Measurements from ENCODE around the gene MYO16.
"Not testable (repeated sequence)": the region's sequence is repeated elsewhere in the genome, so short reads cannot be mapped to it uniquely, and the experiment has no call there.

Gene MYO16

DNA sequence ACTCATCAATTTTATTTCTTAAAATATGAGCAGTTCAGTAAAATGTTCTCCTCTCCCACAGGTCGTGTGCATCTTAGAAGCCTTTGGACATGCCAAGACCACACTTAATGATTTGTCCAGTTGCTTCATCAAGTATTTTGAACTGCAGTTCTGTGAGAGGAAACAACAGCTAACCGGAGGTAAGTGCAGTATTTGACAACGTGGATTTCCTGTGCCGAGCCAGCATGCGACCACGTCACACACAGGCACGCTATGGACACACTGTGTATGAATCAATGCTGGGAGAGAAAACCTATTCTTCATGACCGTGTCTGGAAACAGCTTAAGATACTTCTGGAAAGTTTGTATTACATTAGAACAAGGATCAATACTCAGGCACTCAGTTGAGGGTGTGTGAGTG lies 268.5 kb downstream of the MYO16 start:
- peak overlapping the region; percentile 32 for H3K4me3 Mint-ChIP-seq

DNA sequence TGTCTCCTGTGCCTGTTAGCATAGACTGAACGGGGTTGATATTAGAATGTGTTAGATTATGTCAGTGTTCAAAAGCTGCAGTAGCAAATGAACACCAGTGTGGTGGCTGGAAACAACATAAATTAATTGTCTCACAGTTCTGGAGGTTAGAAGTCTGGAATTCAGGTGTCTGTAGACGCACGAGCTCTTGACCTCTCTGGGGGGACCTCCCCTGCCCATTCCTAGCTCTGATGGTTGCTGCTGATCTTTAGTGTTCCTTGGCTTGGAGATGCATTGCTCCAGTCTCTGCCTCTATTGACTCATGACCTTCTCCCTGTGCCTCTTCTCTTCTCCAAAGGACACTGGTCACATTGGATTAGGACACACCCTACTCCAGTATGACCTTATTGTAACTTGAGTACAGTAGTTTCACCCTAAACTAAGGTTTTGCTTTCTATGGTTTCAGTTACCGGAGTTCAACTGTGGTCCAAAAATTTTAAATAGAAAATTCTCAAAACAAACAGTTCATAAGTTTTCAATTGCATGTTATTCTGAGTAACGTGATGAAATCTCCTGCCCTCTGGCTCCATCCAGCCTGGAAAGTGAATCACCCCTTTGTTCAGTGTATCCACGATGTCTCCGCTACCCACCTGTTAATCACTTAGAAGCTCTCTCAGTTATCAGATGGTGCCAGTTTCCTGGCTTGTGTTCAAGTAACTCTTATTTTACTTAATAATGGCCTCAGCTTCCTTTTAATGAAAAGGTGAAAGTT lies 273.2 kb downstream of the MYO16 start:
- Mint-ChIP-seq H3K9me3 (no peaks in the 10 kb centered on the region), H3K4me3 (no peak overlapping the region), H3K36me3 (ENCODE audit: low read depth) (no peaks in the 10 kb centered on the region), H3K27me3 (peaks cover 14% of the 10 kb centered on the region), H3K4me1 (ENCODE audit: low read depth) (peaks cover 5% of the 10 kb centered on the region), H3K27ac (no peak overlapping the region)

More for the DNA sequence above, 268.5 kb downstream of the MYO16 start:
- Mint-ChIP-seq H3K36me3 (ENCODE audit: low read depth) (no peaks in the 10 kb centered on the region), H3K27me3 (peaks cover 34% of the 10 kb centered on the region), H3K9me3 (no peaks in the 10 kb centered on the region), H3K4me1 (ENCODE audit: low read depth) (peaks cover 6% of the 10 kb centered on the region), H3K27ac (peak overlapping the region; percentile 40)

DNA sequence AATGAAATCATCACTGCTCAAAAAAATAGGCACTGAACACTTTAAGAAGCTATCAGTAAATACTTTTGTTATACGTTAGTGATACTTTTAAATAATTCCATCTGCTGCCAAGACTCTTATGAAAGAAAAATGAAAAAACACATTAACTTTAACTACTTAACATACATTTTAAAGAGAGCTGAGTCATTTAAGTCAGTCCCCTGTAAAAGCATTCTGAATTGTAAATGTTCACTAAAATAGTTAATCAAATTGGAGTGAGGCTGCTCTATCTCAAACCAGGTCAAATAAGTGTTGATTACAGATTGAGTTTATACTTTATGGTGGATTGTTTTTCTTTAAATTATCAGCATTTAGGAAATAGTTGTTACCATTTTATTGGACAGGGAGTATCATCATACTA lies 274.2 kb downstream of the MYO16 start:
- peaks cover 12% of the 10 kb centered on the region for H3K27me3 Mint-ChIP-seq
- no peaks in the 10 kb centered on the region for H3K4me1 Mint-ChIP-seq (ENCODE audit: low read depth)
- no peaks in the 10 kb centered on the region for H3K9me3 Mint-ChIP-seq
- no peak overlapping the region for H3K4me3 Mint-ChIP-seq
- H3K36me3 Mint-ChIP-seq (ENCODE audit: low read depth), result no peaks in the 10 kb centered on the region
- no peak overlapping the region for H3K27ac Mint-ChIP-seq

GRCh38 chr13:108911807-108912206 lies 282.4 kb downstream of the MYO16 start:
- Mint-ChIP-seq H3K27ac (no peak overlapping the region), H3K4me3 (no peak overlapping the region), H3K4me1 (ENCODE audit: low read depth) (peaks cover 16% of the 10 kb centered on the region), H3K36me3 (ENCODE audit: low read depth) (no peaks in the 10 kb centered on the region), H3K27me3 (peaks cover 17% of the 10 kb centered on the region), H3K9me3 (no peaks in the 10 kb centered on the region)

DNA sequence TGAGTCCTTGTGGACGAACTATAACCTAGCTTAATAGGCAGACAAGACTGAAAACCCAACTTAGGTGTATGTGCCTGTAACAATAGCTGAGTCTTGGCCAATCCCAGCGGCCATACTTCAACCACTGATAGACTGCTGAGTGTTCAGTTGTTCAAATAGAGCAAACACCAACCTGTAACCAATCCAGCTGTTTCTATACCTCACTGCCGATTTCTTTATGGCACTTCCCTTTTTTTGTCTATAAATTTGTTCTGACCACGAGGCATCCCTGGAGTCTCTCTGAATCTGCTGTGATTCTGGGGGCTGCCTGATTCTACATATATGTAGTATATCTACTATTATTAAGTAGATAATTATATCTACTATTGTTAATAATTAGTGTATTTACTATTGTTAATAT lies 284.3 kb downstream of the MYO16 start:
- not testable (repeated sequence) for H3K27ac Mint-ChIP-seq; H3K36me3 Mint-ChIP-seq (ENCODE audit: low read depth); H3K9me3 Mint-ChIP-seq; H3K4me3 Mint-ChIP-seq
- peaks cover 17% of the 10 kb centered on the region for H3K27me3 Mint-ChIP-seq
- H3K4me1 Mint-ChIP-seq (ENCODE audit: low read depth), result peaks cover 16% of the 10 kb centered on the region

GRCh38 chr13:108915095-108915633 lies 285.8 kb downstream of the MYO16 start:
- Mint-ChIP-seq H3K4me3 (peak overlapping the region; percentile 72), H3K27me3 (peaks cover 17% of the 10 kb centered on the region), H3K27ac (peak overlapping the region; percentile 89)

GRCh38 chr13:108915634-108916512 lies 286.5 kb downstream of the MYO16 start:
- H3K27me3 Mint-ChIP-seq, result peaks cover 12% of the 10 kb centered on the region
- H3K4me1 Mint-ChIP-seq (ENCODE audit: low read depth), result peaks cover 16% of the 10 kb centered on the region
- H3K36me3 Mint-ChIP-seq (ENCODE audit: low read depth), result no peaks in the 10 kb centered on the region
- H3K9me3 Mint-ChIP-seq, result no peaks in the 10 kb centered on the region
- H3K27ac Mint-ChIP-seq, result peak overlapping the region; percentile 89
- peak overlapping the region; percentile 72 for H3K4me3 Mint-ChIP-seq

More at GRCh38 chr13:108915095-108915633, 285.8 kb downstream of the MYO16 start:
- Mint-ChIP-seq H3K4me1 (ENCODE audit: low read depth) (peaks cover 16% of the 10 kb centered on the region), H3K36me3 (ENCODE audit: low read depth) (no peaks in the 10 kb centered on the region), H3K9me3 (no peaks in the 10 kb centered on the region)

DNA sequence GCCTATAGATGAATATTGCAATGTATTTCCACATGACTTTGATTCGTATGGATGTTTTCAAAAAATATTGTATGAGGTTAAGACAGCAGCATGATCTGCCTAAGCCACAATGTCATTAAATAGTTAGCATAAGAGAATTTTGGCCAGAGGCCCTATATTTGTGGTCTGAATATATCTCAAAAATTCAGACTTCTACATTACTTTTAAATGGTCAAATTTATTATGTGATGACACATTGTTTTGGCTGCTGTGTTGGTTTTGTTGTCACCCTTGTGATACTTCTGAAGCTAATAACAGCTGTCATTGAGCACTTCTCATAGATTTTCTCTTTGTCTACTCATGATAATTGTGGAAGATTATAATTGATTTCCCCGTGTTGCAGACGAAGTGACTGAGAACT lies 288.2 kb downstream of the MYO16 start:
- H3K36me3 Mint-ChIP-seq (ENCODE audit: low read depth), result no peaks in the 10 kb centered on the region

GRCh38 chr13:108919036-108919907 lies 289.9 kb downstream of the MYO16 start:
- Mint-ChIP-seq H3K36me3 (ENCODE audit: low read depth) (no peaks in the 10 kb centered on the region), H3K27me3 (no peaks in the 10 kb centered on the region), H3K4me3 (no peak overlapping the region), H3K27ac (no peak overlapping the region), H3K9me3 (no peaks in the 10 kb centered on the region), H3K4me1 (ENCODE audit: low read depth) (peaks cover 16% of the 10 kb centered on the region)

More for the DNA sequence above, 288.2 kb downstream of the MYO16 start:
- H3K27ac Mint-ChIP-seq, result no peak overlapping the region
- H3K4me1 Mint-ChIP-seq (ENCODE audit: low read depth), result peaks cover 16% of the 10 kb centered on the region
- peaks cover 4% of the 10 kb centered on the region for H3K27me3 Mint-ChIP-seq
- H3K4me3 Mint-ChIP-seq, result no peak overlapping the region
- no peaks in the 10 kb centered on the region for H3K9me3 Mint-ChIP-seq

- Mint-ChIP-seq H3K36me3 (ENCODE audit: low read depth) (no peaks in the 10 kb centered on the region), H3K4me3 (no peak overlapping the region), H3K27ac (no peak overlapping the region)
Observed at GRCh38 chr13:108920137-108920536, 290.7 kb downstream of the MYO16 start.

DNA sequence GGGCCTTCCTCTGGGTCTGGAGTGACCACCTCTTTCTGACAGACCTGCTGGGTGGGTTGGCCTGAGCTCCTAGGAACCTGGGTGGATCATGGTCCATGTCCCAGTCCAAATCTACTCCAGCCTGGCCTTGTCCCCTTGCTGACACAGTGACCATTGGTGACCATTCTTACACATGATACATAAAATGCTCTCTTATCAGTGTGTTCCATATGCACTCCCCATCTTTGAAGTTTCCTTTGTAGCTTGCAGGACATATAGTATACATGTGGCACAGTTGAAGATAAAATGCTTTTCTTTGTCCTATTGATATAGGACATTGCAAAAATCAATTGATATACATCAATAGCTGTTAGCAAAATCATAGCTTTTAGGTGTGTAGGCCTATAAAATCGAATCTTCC lies 291.8 kb downstream of the MYO16 start:
- Mint-ChIP-seq H3K36me3 (ENCODE audit: low read depth) (no peaks in the 10 kb centered on the region), H3K4me1 (ENCODE audit: low read depth) (peaks cover 2% of the 10 kb centered on the region), H3K9me3 (no peaks in the 10 kb centered on the region), H3K27ac (no peak overlapping the region), H3K27me3 (no peaks in the 10 kb centered on the region), H3K4me3 (no peak overlapping the region)

More at GRCh38 chr13:108920137-108920536, 290.7 kb downstream of the MYO16 start:
- Mint-ChIP-seq H3K9me3 (no peaks in the 10 kb centered on the region), H3K27me3 (no peaks in the 10 kb centered on the region), H3K4me1 (ENCODE audit: low read depth) (peaks cover 13% of the 10 kb centered on the region)

GRCh38 chr13:108922108-108922507 lies 292.7 kb downstream of the MYO16 start:
- no peak overlapping the region for H3K4me3 Mint-ChIP-seq
- no peak overlapping the region for H3K27ac Mint-ChIP-seq
- H3K9me3 Mint-ChIP-seq, result no peaks in the 10 kb centered on the region
- H3K27me3 Mint-ChIP-seq, result no peaks in the 10 kb centered on the region
- H3K4me1 Mint-ChIP-seq (ENCODE audit: low read depth), result no peaks in the 10 kb centered on the region
- no peaks in the 10 kb centered on the region for H3K36me3 Mint-ChIP-seq (ENCODE audit: low read depth)

GRCh38 chr13:108923386-108924047 lies 294.1 kb downstream of the MYO16 start:
- Mint-ChIP-seq H3K4me1 (ENCODE audit: low read depth) (no peaks in the 10 kb centered on the region), H3K9me3 (no peaks in the 10 kb centered on the region), H3K36me3 (ENCODE audit: low read depth) (no peaks in the 10 kb centered on the region), H3K27ac (no peak overlapping the region), H3K4me3 (no peak overlapping the region), H3K27me3 (no peaks in the 10 kb centered on the region)

DNA sequence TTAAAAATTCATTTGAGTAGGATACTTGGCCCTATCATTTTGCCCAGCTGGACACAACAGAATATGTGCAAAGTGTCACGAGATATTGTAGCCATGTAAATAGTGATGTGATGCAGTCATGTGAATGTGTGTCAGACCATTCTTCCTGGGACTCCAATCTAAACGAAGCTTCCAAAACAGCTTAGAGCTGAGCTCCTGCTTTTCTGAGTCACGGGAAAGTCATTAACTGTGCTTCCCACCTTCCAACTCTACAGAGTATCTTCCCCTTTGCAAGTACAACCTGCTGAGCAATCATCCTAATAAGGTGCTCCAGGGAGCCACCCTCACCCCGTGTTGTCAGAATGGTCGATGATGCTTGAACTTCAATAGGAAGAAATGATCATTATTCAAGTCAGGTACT lies 294.7 kb downstream of the MYO16 start:
- Mint-ChIP-seq H3K4me1 (ENCODE audit: low read depth) (no peaks in the 10 kb centered on the region), H3K27ac (no peak overlapping the region), H3K9me3 (no peaks in the 10 kb centered on the region), H3K4me3 (no peak overlapping the region), H3K27me3 (no peaks in the 10 kb centered on the region), H3K36me3 (ENCODE audit: low read depth) (no peaks in the 10 kb centered on the region)

Measured in stimulated activated naive CD8-positive, alpha-beta T cell treated with anti-CD3 and anti-CD28 coated beads, Interleukin-15, Interleukin-2, amounts not matched to agents 100 ng/mL and 50 ng/mL, for 24 hours (primary cell).